ENCODE measurements around the gene MICU2. TPM values are rescaled to one million over a fixed set of nuclear protein-coding genes. Genes with fewer than 3 reads are reported as not detected.

The MICU2 gene
- total and polyA plus RNA-seq, 2 of the 13 experiments (the other 11 are each of a cell fraction or from before 2014, with no cell fraction given): 31.7 to 42.4 TPM

GRCh38 chr13:21538280-21538679 is 65.7 kb downstream of the MICU2 start:
- intact Hi-C loops (cut with micrococcal nuclease; ENCODE audit: unreplicated experiment) (no loop called here), in situ Hi-C loops (cut with HindIII; ENCODE audit: extremely low pct_ligation_motif_present, low pct_unique_long_range_greater_than_20kb) (no loop called here)
- Histone ChIP-seq H3K4me1 (ENCODE audit: insufficient read depth, low read length) (peaks cover 27% of the 10 kb centered on the region), H3K27ac (ENCODE audit: extremely low read length, insufficient read depth, low read length) (no peak overlapping the region), H3K9me3 (ENCODE audit: low read length) (no peaks in the 10 kb centered on the region), H3K4me2 (ENCODE audit: low read depth, low read length) (no peak overlapping the region), H3K9ac (ENCODE audit: insufficient read depth, low read depth, low read length) (no peak overlapping the region), H3K79me2 (ENCODE audit: insufficient read depth, low read length) (peaks cover 3% of the 10 kb centered on the region), H4K20me1 (ENCODE audit: insufficient read depth, low read length) (no peaks in the 10 kb centered on the region), H2AFZ (ENCODE audit: low read length) (no peak overlapping the region), H3K27me3 (ENCODE audit: control insufficient read depth in 1 of 2, insufficient read depth in 2 of 2, low read length in 2 of 2) (no peaks in the 10 kb centered on the region), H3K36me3 (replicated peaks in 1 of 2; ENCODE audit: control insufficient read depth in 1 of 2, insufficient read depth in 2 of 2, low read length in 2 of 2) (peaks cover 2 to 17% of the 10 kb centered on the region in 2 experiments; a peak in 3 of 5 replicates), H3K4me3 (replicated peaks in 1 of 3; ENCODE audit: insufficient read depth in 1 of 3, low read depth in 2 of 3, low read length in 3 of 3) (no peak overlapping the region)
- no TSS peak for BruUV-seq (replicated peaks)
- TF ChIP-seq ATF5 (CRISPR knock-in tag; IDR thresholded peaks at IDR 0.05; ENCODE audit: low read depth) (no peak), ZMAT5 (CRISPR knock-in tag; IDR thresholded peaks at IDR 0.05; ENCODE audit: borderline replicate concordance, low read depth) (no peak), ZNF746 (CRISPR knock-in tag; IDR thresholded peaks at IDR 0.05) (no peak), MIER2 (CRISPR knock-in tag; IDR thresholded peaks at IDR 0.05) (no peak), ZFP82 (CRISPR knock-in tag; IDR thresholded peaks at IDR 0.05; ENCODE audit: borderline replicate concordance) (no peak), ATF2 (CRISPR knock-in tag; IDR thresholded peaks at IDR 0.05) (no peak), IKZF5 (CRISPR knock-in tag; IDR thresholded peaks at IDR 0.05) (no peak), ZNF256 (CRISPR knock-in tag; conservative IDR thresholded peaks at IDR 0.05) (no peak)
- FAIRE-seq (no peak), DNase-seq (ENCODE audit: low spot score) (no peak), ATAC-seq (no peak)
- CTCF ChIA-PET (ENCODE audit: low intra/inter-chr PET ratio, low total read pairs): no interaction called here
- POLR2A ChIA-PET: no interaction called here
- WGBS (ENCODE audit: low lambda C conversion rate): 99% methylated on average over 4 of the region's 4 CpGs

Measured in HepG2 (cell line).